Fibroblast of skin of left biceps (primary cell): ENCODE measurements around the gene PGBD5.

Experiments
- DNase-seq, 2 experiments: peaks; one replicate each; pipeline ENCODE4 v3.0.0-alpha.2; 2013; ENCODE audit warnings: low read depth in 2 of 2

PGBD5 gene

DNA sequence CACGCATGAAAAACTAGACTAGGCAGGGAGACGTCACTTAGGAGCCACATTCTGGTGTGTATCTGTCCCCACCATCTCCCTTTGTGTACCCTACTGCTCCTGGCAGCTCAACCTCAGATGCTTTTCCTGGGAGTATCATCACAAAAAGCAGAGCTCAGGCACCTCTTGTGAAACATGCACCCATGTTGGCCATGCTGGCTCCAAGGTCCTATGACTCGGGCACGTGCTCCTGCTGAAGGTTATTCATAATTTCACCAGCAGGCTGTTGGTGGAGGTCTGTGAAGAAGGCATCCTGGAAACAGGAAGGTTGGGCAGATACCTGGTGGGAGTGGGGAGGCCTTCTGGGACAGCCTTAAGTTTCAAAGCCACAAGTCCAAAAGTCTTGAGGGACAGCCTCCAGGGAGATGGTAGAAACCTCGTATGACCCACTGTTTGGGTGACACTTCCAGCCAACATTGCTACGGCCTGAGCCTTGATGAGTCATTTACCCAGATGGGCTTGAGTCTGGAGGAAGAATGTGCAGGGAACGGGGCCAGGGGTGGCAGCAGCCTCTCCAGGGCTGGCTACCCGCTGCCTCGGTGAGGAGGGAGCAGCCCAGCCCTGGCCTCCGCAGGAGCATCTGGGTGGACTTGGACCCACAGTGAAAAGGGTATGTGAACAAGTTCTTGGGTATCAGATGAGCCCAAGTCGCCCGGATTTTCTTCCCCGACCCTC lies 75.8 kb downstream of the PGBD5 start:
- DNase-seq: no peak

DNA sequence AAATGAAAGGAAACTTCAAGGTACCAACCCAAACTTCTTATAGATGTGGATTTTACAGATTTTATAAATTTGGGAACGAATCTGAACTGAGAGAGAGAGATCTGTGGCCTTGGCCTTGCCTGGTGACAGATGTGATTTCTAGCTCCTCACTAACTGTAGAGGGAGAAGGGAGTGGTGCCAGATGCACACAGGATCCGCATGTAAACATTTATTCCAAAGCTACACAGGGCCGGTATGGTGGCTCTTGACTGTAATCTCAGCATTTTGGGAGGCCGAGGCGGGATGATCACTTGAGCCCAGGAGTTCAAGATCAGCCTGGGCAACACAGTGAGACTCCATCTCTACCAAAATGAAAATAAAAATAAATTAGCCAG lies 77.1 kb downstream of the PGBD5 start:
- DNase-seq: no peak

DNA sequence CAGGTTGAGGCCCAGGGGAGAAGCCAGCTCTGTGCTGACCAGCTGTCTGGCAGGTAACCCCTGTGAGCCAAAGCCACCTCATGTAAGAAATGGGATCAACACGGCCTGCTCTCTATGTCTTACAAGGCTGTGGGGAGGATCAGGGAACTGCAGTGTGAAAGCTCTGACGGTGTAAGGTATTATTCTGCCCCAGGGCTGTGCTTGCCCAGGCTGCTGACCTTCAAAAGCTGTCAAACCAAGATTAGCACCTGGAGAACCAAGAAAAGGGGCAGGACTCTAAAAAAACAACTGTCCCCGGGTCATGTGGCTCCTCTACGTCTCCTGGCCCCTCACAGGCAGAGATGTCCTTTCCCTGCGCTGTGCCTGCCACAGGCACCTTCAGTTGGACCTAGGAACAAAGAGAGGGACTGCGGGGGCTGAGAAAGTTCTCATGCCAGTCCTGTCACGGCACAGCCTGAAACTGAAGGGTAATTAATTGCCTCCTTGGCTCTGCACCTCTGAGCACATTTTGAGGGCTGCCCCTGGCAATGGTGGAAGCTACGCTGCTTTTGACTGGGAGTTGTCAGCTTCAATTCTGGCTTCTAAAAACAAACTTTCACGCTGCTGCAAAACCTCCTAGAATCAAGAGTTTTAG lies 77.6 kb downstream of the PGBD5 start:
- DNase-seq: no peak

DNA sequence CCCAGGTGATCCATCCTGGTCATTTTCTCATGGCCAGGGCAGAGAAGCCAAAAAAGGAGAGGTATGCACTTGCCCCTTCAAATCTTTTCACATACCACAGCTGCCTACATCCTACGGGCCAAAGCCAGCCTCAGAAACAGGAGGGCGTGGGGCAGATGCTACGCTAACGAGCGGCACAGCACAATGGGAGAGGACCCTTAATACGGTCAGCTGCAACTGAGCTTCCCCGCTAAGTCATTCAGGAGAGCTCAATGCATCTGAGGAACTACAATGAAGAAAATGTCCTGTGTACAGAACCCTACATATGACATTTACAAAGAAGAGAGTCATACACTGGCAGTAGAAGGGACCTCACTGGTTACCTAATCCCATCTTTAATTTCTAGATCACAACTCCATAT lies 78.2 kb downstream of the PGBD5 start:
- DNase-seq: no peak

DNA sequence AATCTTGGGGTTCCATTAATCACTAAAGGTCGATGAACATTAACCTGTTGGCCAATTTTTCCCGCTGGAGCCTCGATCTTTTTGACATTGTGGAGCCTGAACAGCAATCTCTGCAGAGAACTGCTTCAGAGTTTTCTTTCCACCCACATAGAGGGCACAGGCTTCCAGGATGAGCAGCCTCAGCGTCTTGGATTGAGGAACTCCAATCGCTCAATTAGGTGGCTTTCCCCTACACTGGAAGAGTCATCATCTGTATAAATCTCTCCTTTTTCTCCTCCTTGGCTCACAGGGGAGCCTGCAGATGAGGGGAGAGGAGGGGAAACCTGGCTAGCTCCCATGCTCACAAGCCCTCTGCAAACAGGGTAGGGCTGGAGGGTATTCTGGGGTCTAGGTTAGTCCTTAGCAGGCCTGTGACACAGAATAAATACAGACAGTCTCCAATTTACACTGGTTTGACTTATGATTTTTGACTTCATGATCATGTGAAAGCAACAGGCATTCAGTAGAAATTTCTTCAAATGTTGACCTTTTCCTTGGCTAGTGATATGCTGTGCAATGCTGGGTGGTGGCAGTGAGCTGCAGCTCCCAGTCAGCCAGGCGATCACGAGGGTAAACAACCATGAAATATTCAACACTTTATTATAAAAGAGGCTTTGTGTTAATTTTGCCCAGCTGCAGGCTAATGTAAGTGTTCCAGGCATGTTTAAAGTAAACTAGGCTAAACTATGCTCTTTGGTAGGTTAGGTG lies 80.8 kb downstream of the PGBD5 start:
- no peak for DNase-seq

DNA sequence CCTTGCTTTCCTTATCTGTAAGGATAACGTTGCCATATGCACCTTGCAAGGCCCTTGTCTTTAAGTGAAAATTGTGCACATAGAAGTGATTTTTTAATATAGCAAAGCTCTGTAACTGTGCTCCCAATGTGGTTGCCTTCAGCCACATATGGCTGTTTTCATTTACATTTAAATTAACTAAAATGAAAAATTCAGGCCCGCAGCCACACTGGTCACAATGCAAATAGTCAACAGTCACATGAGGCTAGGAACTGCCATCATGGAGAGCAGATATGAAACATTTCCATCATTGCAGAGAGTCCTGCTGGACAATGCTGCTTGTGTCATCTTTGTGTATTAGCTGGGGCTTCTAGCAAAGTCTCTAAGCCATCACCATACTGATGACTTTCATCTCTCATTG lies 83.4 kb downstream of the PGBD5 start:
- no peak for DNase-seq

DNA sequence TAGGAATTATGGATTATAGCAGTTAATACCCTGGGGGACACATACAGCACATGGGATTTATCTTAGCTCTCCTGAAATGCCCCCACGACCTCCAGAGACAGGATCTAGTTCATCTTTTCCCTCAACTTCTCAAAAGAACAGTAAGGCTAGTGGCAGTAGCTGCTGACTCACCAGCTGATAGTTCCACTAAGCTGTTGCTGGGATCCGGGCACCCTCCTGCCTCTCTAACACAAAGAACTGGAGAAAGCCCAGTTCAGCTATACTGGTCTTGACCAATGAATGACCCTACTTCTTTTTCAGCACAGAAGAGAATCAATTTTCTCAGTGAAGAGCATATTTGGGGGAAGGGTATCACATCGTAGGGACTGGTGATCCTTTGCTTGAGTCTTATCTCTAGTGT lies 84.1 kb downstream of the PGBD5 start:
- DNase-seq: no peak

DNA sequence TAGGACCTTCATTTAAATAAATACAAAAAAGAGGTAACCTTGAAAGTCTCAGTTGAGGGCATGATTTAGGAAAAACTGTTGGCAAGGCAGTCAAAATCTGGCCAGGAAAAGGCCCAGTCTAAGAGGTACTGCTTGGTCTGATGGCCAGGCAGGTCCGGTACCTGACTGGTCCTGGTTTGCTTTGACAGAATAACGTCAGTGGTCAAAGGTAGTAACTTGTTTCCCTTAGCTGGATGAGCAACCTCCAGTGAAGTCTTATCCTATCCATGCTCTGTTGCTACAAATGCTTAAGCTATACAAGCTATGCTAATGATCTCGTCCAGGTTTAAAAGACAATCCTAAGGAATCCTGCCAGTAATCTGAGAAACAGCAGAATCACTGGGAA lies 85.0 kb downstream of the PGBD5 start:
- no peak for DNase-seq

DNA sequence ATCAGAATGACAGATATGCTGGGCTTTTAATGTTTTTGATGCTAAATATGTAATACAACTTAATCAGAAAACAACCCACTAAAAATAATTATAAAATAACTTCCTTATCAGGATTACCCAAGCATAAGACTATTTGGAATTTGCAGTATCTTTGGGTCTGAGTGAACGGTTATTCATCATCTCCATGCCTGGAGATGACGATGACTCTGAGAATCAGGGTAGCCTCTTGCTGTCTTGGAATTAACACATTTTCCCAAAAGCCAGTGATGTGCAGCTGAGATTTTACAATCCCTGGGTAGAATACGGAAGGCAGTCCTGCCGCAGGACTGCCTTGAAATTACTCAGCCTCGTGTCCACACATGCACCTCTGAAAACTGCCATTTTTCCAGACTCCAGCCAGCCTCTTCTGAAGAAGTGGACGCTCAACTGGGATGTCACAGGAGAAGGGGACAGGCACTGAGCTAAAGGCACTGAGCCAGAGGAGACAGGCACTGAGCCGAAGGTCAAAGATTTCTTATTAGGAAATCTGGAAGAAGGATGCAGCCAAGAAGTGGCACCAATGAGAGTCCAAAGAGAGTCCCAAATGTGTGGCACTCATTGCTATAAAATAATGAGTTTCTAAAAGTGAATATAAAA lies 85.5 kb downstream of the PGBD5 start:
- no peak for DNase-seq

DNA sequence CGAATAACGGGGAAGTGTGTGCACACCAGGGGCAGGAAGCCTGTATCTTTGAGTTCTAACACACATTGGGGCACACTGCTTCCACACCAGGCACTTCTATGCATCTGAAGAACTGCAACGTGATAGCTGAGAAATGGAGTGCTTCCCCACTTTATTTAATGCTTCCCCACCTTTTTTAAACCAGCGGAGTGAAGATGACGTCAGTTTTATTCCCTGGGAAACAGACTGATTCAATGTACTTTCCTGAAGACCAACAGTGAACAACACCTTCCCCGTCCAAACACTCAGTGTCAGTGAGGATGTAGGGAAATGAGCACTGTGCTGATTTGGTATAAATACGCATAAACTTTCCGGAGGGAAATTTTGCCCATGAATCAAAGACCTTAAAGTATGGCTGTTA lies 87.1 kb downstream of the PGBD5 start:
- no peak for DNase-seq

DNA sequence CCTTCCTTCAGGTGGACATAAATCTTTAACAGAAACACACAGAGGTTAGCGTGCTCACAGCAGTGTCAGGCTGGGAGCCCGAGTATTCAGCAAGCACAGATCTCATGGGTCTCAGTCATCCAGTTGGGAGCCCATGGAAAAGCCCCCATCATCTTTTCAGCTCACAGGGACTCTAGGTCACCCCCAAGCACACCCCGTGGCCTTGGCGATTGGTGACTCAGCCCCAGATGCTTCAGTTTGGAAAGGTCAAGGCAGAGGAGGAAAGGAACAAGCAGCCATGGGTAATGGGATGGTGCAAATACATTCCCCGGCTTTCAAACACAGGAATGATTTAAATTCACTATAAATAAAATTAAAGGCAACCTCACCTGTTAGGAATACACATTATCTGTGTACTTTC lies 88.9 kb downstream of the PGBD5 start:
- no peak for DNase-seq

DNA sequence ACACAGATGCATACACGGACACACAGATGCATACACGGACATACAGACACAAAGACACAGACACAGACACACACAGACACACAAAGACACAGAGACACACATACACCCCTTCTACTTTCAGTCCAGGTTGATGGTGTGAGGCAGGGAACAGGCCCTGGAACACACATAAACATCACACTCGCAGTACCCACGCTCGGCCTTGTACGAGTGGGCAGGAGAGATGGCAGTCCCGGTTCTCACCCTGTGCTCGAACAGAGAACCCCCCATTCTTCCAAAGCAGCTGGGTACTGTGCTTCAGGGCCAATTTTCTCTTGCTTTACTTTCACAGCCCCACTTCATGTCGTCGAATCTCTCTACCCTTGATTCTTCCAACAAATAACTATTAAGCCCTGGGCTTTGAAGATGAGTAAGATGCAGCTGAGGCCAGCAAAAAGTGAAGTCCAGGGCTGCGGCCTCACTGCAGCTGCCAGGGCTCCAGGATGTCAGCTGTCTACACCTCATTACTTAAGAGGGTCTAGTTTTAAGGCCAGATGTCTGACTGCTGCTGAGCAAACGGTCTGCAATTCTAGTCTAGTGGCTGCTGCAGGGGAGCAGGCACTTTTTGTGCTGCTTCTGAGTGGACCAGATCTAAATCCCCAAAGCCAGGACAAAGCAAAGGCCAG lies 90.1 kb downstream of the PGBD5 start:
- DNase-seq: peak in 1 of 2 experiments; percentile 1

DNA sequence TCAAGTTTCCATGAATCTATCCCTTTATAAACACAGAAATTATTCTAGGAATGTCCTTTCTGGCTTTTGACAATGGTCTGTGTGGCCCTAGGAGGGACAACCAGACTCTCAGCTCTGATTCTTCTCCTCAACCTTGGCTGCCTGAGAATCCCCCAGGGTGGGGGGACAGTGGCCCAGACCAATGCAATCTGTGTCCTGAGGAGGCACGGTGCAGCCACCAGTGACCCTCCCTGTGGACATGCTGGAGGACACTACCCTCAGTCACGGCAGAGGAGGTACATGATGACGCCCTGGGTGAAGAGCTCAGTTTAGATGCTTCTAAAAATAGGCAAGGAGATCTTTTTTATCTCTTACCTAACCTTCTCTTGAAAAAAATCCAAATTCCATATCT lies 91.7 kb downstream of the PGBD5 start:
- no peak for DNase-seq

DNA sequence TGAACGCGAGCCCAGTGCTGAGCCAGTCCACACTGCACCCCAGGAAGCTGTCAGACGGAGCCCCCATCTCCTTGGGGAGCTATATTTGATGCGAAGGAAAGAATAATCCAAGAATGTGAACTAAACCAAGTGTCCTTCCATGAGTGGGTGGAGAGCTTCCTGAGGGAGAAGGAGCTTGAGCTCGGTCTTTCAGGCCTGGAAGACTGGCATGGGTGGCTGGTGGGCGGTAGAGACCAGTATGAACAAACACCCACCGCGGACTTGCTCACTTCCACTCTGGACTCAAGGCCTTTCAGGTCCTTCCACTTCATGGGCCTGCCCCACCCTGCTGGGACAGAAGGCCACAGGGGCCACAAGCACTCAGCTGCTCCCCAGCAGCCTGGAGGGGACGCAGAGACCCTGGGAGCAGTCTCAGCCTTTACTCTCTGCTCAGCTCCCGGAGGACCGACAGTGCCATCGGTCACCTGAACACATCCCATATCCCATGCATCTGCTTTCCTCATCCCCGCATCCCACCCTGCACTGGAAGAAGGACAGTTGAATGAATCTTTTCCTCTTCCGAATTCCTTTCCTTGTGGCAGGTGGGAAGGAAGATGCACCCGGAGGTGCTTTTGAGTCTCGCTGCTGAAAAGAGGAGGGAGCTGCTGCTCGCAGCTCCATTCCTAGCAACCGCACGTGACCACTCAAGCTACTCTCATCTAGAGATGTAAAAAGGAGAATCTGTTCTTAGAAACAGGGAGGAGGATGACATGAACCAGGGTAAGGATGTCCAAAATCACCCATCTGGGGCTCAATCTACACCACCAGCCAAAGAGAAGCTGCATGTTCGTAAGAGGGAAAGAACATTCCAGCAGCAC lies 92.3 kb downstream of the PGBD5 start:
- DNase-seq: no peak

DNA sequence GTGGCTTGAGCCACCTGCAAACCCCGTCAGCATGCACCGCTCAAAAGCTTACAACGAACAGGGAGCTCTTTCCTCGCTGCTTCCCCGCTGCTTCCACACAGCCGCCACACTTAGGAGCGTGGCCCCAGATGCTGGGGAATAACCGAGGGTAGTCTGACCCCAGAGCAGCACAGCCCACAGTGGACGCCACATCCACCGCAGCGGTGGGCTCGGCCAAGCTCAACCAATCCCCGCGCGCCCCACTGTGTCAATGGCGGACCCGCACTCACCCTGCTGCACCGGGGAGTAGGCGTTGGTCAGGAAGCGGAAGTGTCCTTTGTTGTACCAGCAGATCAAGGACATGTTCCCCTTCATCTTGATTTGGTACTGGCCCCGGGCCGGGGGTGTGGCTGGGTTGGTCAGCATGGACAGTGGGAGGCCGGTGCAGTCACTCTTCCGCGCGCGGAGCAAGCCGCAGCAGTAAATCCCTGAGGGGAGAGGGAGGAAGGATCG lies 93.5 kb downstream of the PGBD5 start:
- no peak for DNase-seq

DNA sequence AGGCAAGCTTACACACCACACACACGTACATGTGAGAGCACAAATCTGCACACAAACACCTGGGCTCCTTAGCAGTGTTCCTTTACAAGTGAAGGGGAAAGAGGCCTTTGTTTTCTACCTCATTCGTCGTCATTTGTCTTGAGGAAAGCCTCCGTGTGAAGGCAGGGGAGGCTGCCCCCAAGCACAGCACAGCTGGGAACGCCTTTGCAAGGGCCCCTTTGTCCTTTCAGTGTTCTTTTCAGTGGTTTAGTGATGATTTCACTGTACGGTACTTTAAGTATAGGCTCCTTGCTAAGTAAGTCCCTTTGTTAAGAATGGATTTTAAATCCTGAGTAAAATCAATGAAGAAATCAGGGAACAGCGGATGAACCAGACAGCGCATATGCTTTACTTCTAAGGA lies 94.1 kb downstream of the PGBD5 start:
- no peak for DNase-seq

DNA sequence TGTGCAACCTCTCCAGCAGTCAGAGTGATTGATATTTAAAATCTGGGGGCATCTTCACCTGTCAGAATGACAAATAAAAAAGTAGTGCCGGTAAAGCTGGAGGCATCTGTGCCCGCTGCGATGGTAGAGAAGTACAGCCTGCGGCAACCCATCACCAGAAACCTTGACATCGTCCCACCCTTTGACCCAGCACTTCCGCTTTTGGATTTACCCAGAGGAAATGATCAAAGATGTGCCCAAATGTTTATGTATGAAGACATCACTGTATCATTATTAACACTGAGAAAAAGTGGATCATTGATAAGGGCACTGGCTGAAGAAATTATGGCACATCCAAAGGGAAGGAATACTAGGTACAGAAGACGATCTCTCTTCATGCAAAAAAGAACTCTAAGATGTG lies 96.0 kb downstream of the PGBD5 start:
- DNase-seq: no peak

DNA sequence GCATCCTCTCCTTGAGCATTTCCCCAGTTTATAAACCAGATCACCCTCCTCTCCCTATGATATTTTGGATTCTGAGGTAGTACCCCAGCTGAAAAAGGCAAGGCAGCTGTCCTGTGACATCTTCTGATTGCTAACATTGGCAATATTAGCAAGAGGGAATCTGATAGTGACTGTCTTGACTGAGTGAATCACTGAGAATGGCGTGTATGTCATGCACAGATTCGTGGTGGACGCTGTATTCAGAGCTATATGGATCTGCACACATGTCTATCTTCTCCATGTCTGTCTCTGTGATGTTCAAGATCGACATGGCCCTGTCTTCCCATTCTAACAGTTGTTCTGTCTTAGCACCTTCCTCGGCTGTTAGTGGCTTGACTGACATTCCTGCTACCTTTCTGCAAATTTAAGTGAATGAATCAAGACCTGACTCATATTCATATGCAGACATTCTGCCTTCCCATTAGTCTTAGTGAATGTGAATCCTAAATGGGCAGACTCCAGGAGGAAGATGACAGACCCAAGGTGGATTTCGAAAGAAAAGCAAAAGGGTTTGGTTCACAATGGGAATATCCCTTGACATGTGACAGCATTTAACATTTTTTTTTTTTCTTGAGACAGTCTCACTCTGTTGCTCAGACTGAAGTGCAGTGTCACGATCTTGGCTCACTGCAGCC lies 97.7 kb downstream of the PGBD5 start:
- no peak for DNase-seq

DNA sequence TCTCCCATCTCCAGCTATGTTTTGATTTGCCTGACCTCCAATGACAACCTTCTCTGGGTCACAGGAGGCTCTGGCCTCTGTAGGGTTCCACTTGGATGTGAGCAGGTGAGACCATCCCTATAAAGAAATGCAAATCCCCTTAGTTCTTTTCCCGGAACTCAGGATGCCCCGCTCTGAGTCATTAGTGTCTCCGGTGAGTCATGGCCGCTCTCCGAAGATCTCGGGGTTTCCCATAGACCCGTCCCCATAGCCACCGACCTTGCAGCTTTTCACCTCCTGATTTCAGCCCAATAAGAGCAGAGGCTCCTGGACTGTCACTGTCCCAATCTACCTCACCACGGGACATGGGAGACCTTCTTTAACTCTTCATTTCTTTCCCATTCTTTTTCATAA lies 98.2 kb downstream of the PGBD5 start:
- no peak for DNase-seq
